MM.1S (cell line): ENCODE measurements around the gene PALD1.

Experiments
- DNase-seq: peaks from one replicate; pipeline ENCODE4 v3.0.0-alpha.2; 2015
- H2AFZ ChIP-seq: fragments of 300-600 bp; sonication (generic); 2 replicates; pipeline ENCODE4 v1.6.0; 2016; ENCODE audit warnings: antibody characterized with exemption, low read length
- H3F3A ChIP-seq: fragments of 300-600 bp; sonication (generic); 2 replicates; pipeline ENCODE4 v1.6.1; 2016; ENCODE audit warnings: mild to moderate bottlenecking, antibody characterized with exemption, low read length, moderate library complexity, mixed read lengths; ENCODE audit not compliant: insufficient read depth
- H3K27ac ChIP-seq: fragments of 300-600 bp; sonication (generic); 2 replicates; pipeline ENCODE4 v1.5.1; 2016; ENCODE audit warnings: mild to moderate bottlenecking, low read length
- H3K27me3 ChIP-seq: fragments of 300-600 bp; sonication (generic); replicated peaks from 2 replicates; pipeline ENCODE4 v1.6.0; 2016; ENCODE audit warnings: low read length; ENCODE audit not compliant: insufficient read depth
- H3K36me3 ChIP-seq: fragments of 300-600 bp; sonication (generic); replicated peaks from 2 replicates; pipeline ENCODE4 v1.6.1; 2016; ENCODE audit warnings: mild to moderate bottlenecking, low read length, mixed read lengths; ENCODE audit not compliant: insufficient read depth
- H3K4me1 ChIP-seq: fragments of 300-600 bp; sonication (generic); 2 replicates; pipeline ENCODE4 v1.6.1; 2016; ENCODE audit warnings: low read length, mixed read lengths
- H3K4me2 ChIP-seq: fragments of 300-600 bp; sonication (generic); 2 replicates; pipeline ENCODE4 v1.6.0; 2016; ENCODE audit warnings: low read depth, low read length
- H3K4me3 ChIP-seq: fragments of 300-600 bp; sonication (generic); 2 replicates; pipeline ENCODE4 v1.5.1; 2016; ENCODE audit warnings: low read length, mixed read lengths
- H3K79me2 ChIP-seq: fragments of 300-600 bp; sonication (generic); 2 replicates; pipeline ENCODE4 v1.6.1; 2016; ENCODE audit warnings: mixed run types, low read length, mixed read lengths
- H3K9ac ChIP-seq: fragments of 300-600 bp; sonication (generic); 2 replicates; pipeline ENCODE4 v1.6.1; 2016; ENCODE audit warnings: low read length, mixed read lengths
- H3K9me2 ChIP-seq: fragments of 300-600 bp; sonication (generic); replicated peaks from 2 replicates; pipeline ENCODE4 v1.6.1; 2016; ENCODE audit warnings: mild to moderate bottlenecking, low read length, mixed read lengths; ENCODE audit not compliant: insufficient read depth
- H3K9me3 ChIP-seq: fragments of 300-600 bp; sonication (generic); replicated peaks from 2 replicates; pipeline ENCODE4 v1.6.1; 2016; ENCODE audit warnings: mild to moderate bottlenecking, low read length, mixed read lengths; ENCODE audit not compliant: insufficient read depth
- H4K20me1 ChIP-seq: fragments of 300-600 bp; sonication (generic); 2 replicates; pipeline ENCODE4 v1.6.1; 2016; ENCODE audit warnings: mild to moderate bottlenecking, low read length, moderate library complexity, mixed read lengths; ENCODE audit not compliant: insufficient read depth
- CTCF ChIP-seq: fragments of 300-600 bp; sonication (generic); IDR thresholded peaks from 2 replicates; pipeline ENCODE4 v1.5.1; 2016; ENCODE audit warnings: antibody characterized with exemption, low read length, mixed read lengths
- EZH2 ChIP-seq: fragments of 300-600 bp; sonication (generic); optimal IDR thresholded peaks from 2 replicates; pipeline ENCODE3; 2017; ENCODE audit warnings: low read depth, mild to moderate bottlenecking, antibody characterized with exemption, low read length, mixed read lengths
- EZH2phosphoT487 ChIP-seq: fragments of 300-600 bp; sonication (generic); IDR thresholded peaks from 2 replicates; pipeline ENCODE4 v1.6.1; 2018; ENCODE audit warnings: antibody characterized with exemption, low read length

PALD1 gene

GRCh38 chr10:70515035-70515667 lies 36.6 kb downstream of the PALD1 start:
- no peak overlapping the region for H3K27ac ChIP-seq
- peaks cover 88% of the 10 kb centered on the region for H3K79me2 ChIP-seq

GRCh38 chr10:70518695-70519094 lies 40.1 kb downstream of the PALD1 start:
- Histone ChIP-seq H3K36me3 (no peaks in the 10 kb centered on the region), H3K4me2 (no peak overlapping the region), H3K27me3 (no peaks in the 10 kb centered on the region), H3K9ac (no peak overlapping the region), H3K9me3 (no peaks in the 10 kb centered on the region), H4K20me1 (no peaks in the 10 kb centered on the region), H3K9me2 (no peaks in the 10 kb centered on the region), H3K4me1 (peaks cover 10% of the 10 kb centered on the region), H3F3A (0 out of 2 replicates have a peak, but pooled peaks cover 2% of the 10 kb centered on the region), H3K27ac (no peak overlapping the region), H2AFZ (no peak overlapping the region), H3K4me3 (no peak overlapping the region), H3K79me2 (peaks cover 92% of the 10 kb centered on the region)
- DNase-seq = no peak
- TF ChIP-seq EZH2 (no peak), EZH2phosphoT487 (no peak), CTCF (no peak)

More at GRCh38 chr10:70515035-70515667, 36.6 kb downstream of the PALD1 start:
- Histone ChIP-seq H3K36me3 (no peaks in the 10 kb centered on the region), H3K9me3 (no peaks in the 10 kb centered on the region), H2AFZ (no peak overlapping the region), H3K27me3 (no peaks in the 10 kb centered on the region), H3F3A (peaks cover 8% of the 10 kb centered on the region; the same call in 1 of the 2 replicates), H4K20me1 (no peaks in the 10 kb centered on the region), H3K9ac (no peak overlapping the region), H3K4me1 (peaks cover 35% of the 10 kb centered on the region), H3K9me2 (no peaks in the 10 kb centered on the region), H3K4me3 (no peak overlapping the region), H3K4me2 (no peak overlapping the region)
- no peak for TF ChIP-seq EZH2phosphoT487
- no peak for TF ChIP-seq CTCF
- no peak for TF ChIP-seq EZH2
- DNase-seq = no peak

GRCh38 chr10:70523057-70523456 lies 44.5 kb downstream of the PALD1 start:
- TF ChIP-seq CTCF = no peak
- no peak for TF ChIP-seq EZH2phosphoT487
- TF ChIP-seq EZH2 = no peak
- Histone ChIP-seq H3K27ac (no peak overlapping the region), H3K79me2 (peaks cover 82% of the 10 kb centered on the region), H3K4me1 (no peaks in the 10 kb centered on the region), H3K9ac (no peak overlapping the region), H3K9me3 (no peaks in the 10 kb centered on the region), H2AFZ (no peak overlapping the region), H3F3A (no peaks in the 10 kb centered on the region), H3K36me3 (no peaks in the 10 kb centered on the region), H4K20me1 (no peaks in the 10 kb centered on the region), H3K27me3 (no peaks in the 10 kb centered on the region), H3K4me2 (no peak overlapping the region), H3K4me3 (no peak overlapping the region), H3K9me2 (no peaks in the 10 kb centered on the region)
- DNase-seq = no peak
